ENCODE data around the gene BCL2L13.

The BCL2L13 gene

DNA sequence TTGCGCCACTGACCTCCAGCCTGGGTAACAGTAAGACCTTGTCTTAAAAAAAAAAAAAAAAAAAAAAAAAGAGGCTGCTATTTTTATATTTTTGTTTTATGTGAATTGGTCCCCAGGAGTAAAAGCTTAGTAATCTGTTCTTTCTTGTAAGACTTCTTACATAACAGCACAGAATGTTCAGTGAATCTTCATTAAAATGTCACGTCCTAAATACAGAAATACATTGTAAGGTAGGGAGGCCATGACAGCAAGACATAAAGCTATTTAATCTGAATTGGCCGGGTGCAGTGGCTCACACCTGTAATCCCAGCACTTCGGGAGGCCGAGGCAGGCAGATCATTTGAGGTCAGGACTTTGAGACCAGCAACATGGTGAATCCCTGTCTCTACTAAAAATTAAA is 71.5 kb downstream of the BCL2L13 start:
- H3K4me3 ChIP-seq (ENCODE audit: low read length) = no peak overlapping the region
- no peaks in the 10 kb centered on the region for H3K27me3 ChIP-seq (ENCODE audit: insufficient read depth, low read length)
- peaks cover 9% of the 10 kb centered on the region; the same call in 1 of the 2 replicates for H3K4me1 ChIP-seq (ENCODE audit: insufficient read depth, low read length)
- no peak overlapping the region for H3K27ac ChIP-seq (ENCODE audit: low read depth, low read length)
- 92% methylated on average over 5 of the region's 5 CpGs for WGBS
- H3K36me3 ChIP-seq (ENCODE audit: insufficient read depth, low read length) = peaks cover 10% of the 10 kb centered on the region
- H3K9ac ChIP-seq (ENCODE audit: low read depth, low read length) = no peak overlapping the region
- H3K9me3 ChIP-seq (ENCODE audit: insufficient read depth, low read depth, low read length) = no peaks in the 10 kb centered on the region

DNA sequence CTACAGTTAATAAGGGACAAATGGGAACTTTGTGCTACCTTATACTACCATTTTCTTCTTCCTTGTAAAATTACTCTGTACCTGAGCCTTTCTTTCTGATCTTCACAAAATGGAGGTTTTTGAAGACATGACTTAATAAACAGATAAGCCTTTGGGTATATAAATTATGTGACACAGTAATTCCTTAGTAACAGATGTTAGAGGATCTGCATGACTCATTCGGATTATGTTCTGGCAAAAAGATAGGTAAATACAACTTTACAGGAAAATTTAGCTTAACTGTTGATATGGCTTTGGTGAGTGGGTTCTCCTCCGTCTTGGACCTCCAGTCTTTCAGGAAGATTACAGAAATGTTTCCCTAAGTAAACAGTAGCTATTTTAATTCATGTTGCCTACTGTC is 73.9 kb downstream of the BCL2L13 start:
- H3K36me3 ChIP-seq (ENCODE audit: insufficient read depth, low read length) = peaks cover 6% of the 10 kb centered on the region
- no peak overlapping the region for H3K4me3 ChIP-seq (ENCODE audit: low read length)
- H3K27ac ChIP-seq (ENCODE audit: low read depth, low read length) = no peak overlapping the region

DNA sequence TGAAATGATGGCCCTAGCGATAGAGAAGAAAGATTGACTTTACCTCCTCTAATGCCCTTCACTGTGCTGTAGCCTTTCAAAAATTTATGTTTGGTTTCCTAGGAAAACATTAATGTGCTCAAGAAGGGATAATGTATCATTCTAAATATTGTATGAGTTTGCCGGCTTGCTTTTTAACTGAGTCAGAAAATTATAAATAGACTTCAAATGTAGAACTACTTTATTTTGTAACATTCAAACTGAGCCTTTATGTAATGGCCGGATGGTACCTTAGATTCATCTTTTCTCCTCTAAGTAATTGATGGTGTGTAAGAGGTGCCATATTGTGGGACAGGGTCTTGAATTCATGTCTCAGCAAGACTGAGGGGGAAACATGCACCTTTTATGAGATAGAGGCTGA is 78.0 kb downstream of the BCL2L13 start:
- H3K27ac ChIP-seq (ENCODE audit: low read depth, low read length) = no peak overlapping the region
- no peak overlapping the region for H3K4me3 ChIP-seq (ENCODE audit: low read length)
- 100% methylated on average over 2 of the region's 3 CpGs for WGBS
- H3K36me3 ChIP-seq (ENCODE audit: insufficient read depth, low read length) = no peaks in the 10 kb centered on the region
- no peaks in the 10 kb centered on the region for H3K4me1 ChIP-seq (ENCODE audit: insufficient read depth, low read length)
- H3K9ac ChIP-seq (ENCODE audit: low read depth, low read length) = no peak overlapping the region
- H3K27me3 ChIP-seq (ENCODE audit: insufficient read depth, low read length) = no peaks in the 10 kb centered on the region
- no peaks in the 10 kb centered on the region for H3K9me3 ChIP-seq (ENCODE audit: insufficient read depth, low read depth, low read length)

More for the DNA sequence above, 73.9 kb downstream of the BCL2L13 start:
- Histone ChIP-seq H3K4me1 (ENCODE audit: insufficient read depth, low read length) (no peaks in the 10 kb centered on the region), H3K9me3 (ENCODE audit: insufficient read depth, low read depth, low read length) (no peaks in the 10 kb centered on the region), H3K27me3 (ENCODE audit: insufficient read depth, low read length) (no peaks in the 10 kb centered on the region), H3K9ac (ENCODE audit: low read depth, low read length) (no peak overlapping the region)
- 77% methylated on average over 2 of the region's 2 CpGs for WGBS

DNA sequence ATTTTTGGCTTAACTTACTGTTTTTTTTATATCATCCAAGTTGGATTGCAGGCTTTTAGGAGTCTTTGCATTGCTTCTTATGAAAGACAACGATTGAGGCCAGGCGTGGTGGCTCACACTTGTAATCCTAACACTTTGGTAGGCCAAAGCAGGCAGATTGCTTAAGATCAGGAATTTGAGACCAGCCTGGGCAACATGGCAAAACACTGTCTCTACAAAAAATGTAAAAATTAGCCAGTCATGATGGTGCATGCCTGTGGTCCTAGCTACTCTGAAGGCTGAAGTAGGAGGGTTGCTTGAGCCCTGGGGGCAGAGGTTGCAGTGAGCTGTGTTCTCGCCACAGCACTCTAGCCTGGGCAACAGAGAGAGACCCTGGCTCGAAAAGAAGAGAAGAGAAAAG is 79.2 kb downstream of the BCL2L13 start:
- no peaks in the 10 kb centered on the region for H3K4me1 ChIP-seq (ENCODE audit: insufficient read depth, low read length)
- no peak overlapping the region for H3K27ac ChIP-seq (ENCODE audit: low read depth, low read length)
- WGBS = 92% methylated on average over 4 of the region's 4 CpGs

DNA sequence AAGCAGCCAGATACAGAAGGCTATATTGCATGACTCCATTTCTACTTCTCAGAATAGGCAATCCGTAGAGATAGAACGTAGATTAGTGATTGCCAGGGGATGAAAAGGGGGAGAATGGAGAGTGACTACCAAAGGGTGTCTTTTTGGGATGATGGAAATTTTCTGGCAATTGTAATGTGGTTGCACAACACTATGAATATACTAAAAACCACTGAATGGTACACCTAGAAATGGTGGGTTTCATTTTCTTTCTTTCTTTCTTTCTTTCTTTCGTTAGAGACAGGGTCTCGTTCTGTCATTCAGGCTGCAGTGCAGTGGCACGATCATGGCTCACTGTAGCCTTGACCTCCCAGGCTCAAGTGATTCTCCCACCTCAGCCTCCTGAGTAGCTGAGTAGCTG is 81.4 kb downstream of the BCL2L13 start:
- 0 out of 2 replicates have a peak, but pooled peaks cover 3% of the 10 kb centered on the region for H3K36me3 ChIP-seq (ENCODE audit: insufficient read depth, low read length)
- no peak overlapping the region for H3K27ac ChIP-seq (ENCODE audit: low read depth, low read length)
- 97% methylated on average over 5 of the region's 5 CpGs for WGBS
- no peaks in the 10 kb centered on the region for H3K27me3 ChIP-seq (ENCODE audit: insufficient read depth, low read length)
- no peaks in the 10 kb centered on the region for H3K4me1 ChIP-seq (ENCODE audit: insufficient read depth, low read length)
- H3K9ac ChIP-seq (ENCODE audit: low read depth, low read length) = no peak overlapping the region
- no peaks in the 10 kb centered on the region for H3K9me3 ChIP-seq (ENCODE audit: insufficient read depth, low read depth, low read length)
- no peak overlapping the region for H3K4me3 ChIP-seq (ENCODE audit: low read length)

More for the DNA sequence above, 79.2 kb downstream of the BCL2L13 start:
- Histone ChIP-seq H3K9me3 (ENCODE audit: insufficient read depth, low read depth, low read length) (no peaks in the 10 kb centered on the region), H3K27me3 (ENCODE audit: insufficient read depth, low read length) (no peaks in the 10 kb centered on the region), H3K4me3 (ENCODE audit: low read length) (no peak overlapping the region), H3K9ac (ENCODE audit: low read depth, low read length) (no peak overlapping the region), H3K36me3 (ENCODE audit: insufficient read depth, low read length) (no peaks in the 10 kb centered on the region)

DNA sequence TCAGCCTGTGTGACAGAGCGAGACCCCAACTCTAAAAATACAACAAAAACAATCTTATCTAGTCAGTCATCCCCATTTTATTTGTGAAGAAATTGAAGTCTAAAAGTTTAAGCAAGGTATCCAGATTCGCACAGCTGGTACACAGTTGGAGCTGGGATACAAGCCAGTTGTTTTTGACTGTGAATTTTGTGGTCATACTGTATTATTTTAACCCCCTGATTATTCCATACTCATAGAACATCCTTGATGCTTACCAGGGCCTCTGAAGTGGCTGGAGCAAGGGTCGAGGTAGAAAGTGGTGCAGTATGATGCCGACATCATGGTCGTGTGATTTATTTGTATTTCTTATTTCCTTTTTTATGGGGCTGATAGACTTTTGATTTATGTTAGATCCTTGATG is 85.7 kb downstream of the BCL2L13 start:
- 91% methylated on average over 5 of the region's 5 CpGs for WGBS
- no peaks in the 10 kb centered on the region for H3K9me3 ChIP-seq (ENCODE audit: insufficient read depth, low read depth, low read length)
- H3K27ac ChIP-seq (ENCODE audit: low read depth, low read length) = no peak overlapping the region
- H3K4me3 ChIP-seq (ENCODE audit: low read length) = no peak overlapping the region
- no peak overlapping the region for H3K9ac ChIP-seq (ENCODE audit: low read depth, low read length)
- H3K4me1 ChIP-seq (ENCODE audit: insufficient read depth, low read length) = no peaks in the 10 kb centered on the region
- peaks cover 32% of the 10 kb centered on the region for H3K36me3 ChIP-seq (ENCODE audit: insufficient read depth, low read length)
- no peaks in the 10 kb centered on the region for H3K27me3 ChIP-seq (ENCODE audit: insufficient read depth, low read length)

DNA sequence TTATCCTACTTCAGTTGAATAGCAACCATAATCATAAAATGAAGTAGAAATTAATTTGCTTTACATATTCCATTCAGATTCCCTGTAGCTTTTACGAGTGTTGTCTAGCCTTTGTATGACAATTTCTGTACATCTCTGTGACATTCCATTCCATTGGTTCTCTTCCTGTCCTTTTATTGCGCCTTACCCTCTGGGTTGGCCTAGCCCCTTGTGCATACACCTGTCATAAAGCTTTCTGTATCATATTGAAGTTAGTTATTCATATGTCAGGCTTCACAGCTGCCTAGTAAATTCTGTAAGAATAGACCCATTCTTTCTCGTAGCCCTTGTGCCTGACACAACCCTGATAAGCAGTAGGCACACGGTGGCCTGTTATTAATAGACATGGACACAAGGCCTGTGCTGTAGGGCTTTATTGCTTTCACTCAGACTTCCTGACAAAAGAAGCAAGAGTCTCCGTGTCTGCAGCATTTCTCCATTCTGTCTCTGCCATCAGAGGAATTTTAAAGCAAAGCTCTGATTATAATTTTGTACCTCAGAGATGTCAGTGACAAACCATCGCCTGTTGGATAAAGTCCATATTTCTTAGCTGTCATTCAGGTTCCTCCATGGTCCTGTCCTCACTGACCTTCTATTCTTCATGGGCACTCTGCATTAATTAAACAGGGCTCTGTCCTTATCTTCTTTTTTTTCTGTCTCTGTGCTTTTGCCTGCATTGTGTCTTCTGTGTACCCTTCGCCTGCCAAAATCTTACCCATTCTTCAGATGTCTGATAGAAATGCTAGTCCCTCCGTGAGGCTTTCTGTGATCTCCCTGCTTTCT is 86.3 kb downstream of the BCL2L13 start:
- Histone ChIP-seq H3K4me1 (ENCODE audit: insufficient read depth, low read length) (no peaks in the 10 kb centered on the region), H3K4me3 (ENCODE audit: low read length) (no peak overlapping the region), H3K36me3 (ENCODE audit: insufficient read depth, low read length) (peaks cover 39% of the 10 kb centered on the region), H3K27ac (ENCODE audit: low read depth, low read length) (no peak overlapping the region), H3K9ac (ENCODE audit: low read depth, low read length) (no peak overlapping the region), H3K9me3 (ENCODE audit: insufficient read depth, low read depth, low read length) (no peaks in the 10 kb centered on the region), H3K27me3 (ENCODE audit: insufficient read depth, low read length) (no peaks in the 10 kb centered on the region)
- WGBS = 92% methylated on average over 8 of the region's 8 CpGs

DNA sequence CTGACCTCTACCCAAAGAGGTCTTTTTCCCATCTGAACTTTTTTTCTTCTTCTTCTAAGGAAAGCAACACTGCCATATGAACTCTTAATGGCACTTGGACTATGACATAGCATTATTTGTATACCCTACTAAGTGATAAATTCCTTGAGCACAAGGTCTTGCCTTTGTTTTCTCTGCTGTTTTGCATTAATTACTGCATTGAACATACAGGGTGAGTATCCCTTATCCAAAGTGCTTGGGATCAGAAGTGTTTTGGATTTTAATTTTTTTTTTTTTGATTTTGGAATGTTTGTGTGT is 86.9 kb downstream of the BCL2L13 start:
- Histone ChIP-seq H3K4me3 (ENCODE audit: low read length) (no peak overlapping the region), H3K9ac (ENCODE audit: low read depth, low read length) (no peak overlapping the region), H3K9me3 (ENCODE audit: insufficient read depth, low read depth, low read length) (no peaks in the 10 kb centered on the region), H3K36me3 (ENCODE audit: insufficient read depth, low read length) (peaks cover 44% of the 10 kb centered on the region), H3K4me1 (ENCODE audit: insufficient read depth, low read length) (no peaks in the 10 kb centered on the region), H3K27ac (ENCODE audit: low read depth, low read length) (no peak overlapping the region), H3K27me3 (ENCODE audit: insufficient read depth, low read length) (no peaks in the 10 kb centered on the region)

DNA sequence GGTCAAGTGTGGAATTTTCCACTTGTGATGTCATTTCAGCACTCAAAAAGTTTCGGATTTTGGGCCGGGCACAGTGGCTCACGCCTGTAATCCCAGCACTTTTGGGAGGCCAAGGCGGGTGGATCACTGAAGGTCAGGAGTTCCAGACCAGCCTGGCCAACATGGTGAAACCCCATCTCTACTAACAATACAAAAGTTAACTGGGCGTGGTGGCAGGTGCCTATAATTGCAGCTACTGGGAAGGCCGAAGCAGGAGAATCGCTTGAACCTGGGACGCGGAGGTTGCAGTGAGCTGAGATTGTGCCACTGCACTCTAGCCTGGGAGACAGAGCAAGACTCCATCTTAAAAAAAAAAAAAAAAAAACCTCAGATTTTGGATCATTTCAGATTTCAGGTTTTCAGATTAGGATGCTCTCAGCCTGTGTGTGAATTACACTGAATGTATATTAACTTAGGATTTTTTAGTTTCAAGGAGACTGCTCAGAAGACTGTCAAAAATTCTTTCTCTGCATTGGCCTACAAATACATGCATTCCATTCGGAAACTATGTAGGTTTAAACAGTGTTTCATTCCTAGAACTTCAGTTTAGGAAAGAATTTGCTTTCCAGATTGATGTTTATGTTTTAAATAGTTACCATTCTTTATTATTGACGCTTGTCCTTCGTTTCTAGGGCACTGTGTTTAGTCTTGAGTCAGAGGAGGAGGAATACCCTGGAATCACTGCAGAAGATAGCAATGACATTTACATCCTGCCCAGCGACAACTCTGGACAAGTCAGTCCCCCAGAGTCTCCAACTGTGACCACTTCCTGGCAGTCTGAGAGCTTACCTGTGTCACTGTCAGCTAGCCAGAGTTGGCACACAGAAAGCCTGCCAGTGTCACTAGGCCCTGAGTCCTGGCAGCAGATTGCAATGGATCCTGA is 87.7 kb downstream of the BCL2L13 start:
- no peak overlapping the region for H3K27ac ChIP-seq (ENCODE audit: low read depth, low read length)

DNA sequence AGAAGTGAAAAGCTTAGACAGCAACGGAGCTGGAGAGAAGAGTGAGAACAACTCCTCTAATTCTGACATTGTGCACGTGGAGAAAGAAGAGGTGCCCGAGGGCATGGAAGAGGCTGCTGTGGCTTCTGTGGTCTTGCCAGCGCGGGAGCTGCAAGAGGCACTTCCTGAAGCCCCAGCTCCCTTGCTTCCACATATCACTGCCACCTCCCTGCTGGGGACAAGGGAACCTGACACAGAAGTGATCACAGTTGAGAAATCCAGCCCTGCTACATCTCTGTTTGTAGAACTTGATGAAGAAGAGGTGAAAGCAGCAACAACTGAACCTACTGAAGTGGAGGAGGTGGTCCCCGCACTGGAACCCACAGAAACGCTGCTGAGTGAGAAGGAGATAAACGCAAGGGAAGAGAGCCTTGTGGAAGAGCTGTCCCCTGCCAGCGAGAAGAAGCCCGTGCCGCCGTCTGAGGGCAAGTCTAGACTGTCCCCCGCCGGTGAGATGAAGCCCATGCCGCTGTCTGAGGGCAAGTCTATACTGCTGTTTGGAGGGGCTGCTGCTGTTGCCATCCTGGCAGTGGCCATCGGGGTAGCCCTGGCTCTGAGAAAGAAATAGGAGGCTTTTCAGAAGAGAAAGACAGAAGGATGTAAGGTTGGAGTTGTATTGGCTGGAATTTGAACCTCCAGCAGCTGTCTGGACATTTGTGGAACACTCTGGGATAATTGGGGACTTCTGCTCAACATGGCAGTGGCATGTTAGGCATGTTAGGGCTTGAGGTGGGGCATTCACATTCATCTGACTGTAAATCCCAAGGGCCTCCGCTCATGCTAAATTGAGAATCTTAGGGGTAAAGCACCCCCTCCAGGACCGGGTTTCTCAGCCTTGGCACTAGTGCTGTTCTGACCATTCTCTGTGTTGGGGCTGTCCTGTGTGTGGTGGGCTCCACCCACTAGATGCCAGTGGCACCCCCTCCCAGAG is 88.7 kb downstream of the BCL2L13 start:
- no peaks in the 10 kb centered on the region for H3K4me1 ChIP-seq (ENCODE audit: insufficient read depth, low read length)
- no peaks in the 10 kb centered on the region for H3K9me3 ChIP-seq (ENCODE audit: insufficient read depth, low read depth, low read length)
- H3K9ac ChIP-seq (ENCODE audit: low read depth, low read length) = no peak overlapping the region
- WGBS = 94% methylated on average over 18 of the region's 18 CpGs
- no peak overlapping the region for H3K4me3 ChIP-seq (ENCODE audit: low read length)
- no peaks in the 10 kb centered on the region for H3K27me3 ChIP-seq (ENCODE audit: insufficient read depth, low read length)
- no peak overlapping the region for H3K27ac ChIP-seq (ENCODE audit: low read depth, low read length)
- peaks cover 58% of the 10 kb centered on the region for H3K36me3 ChIP-seq (ENCODE audit: insufficient read depth, low read length)

More for the DNA sequence above, 87.7 kb downstream of the BCL2L13 start:
- Histone ChIP-seq H3K36me3 (ENCODE audit: insufficient read depth, low read length) (peaks cover 50% of the 10 kb centered on the region), H3K9me3 (ENCODE audit: insufficient read depth, low read depth, low read length) (no peaks in the 10 kb centered on the region), H3K27me3 (ENCODE audit: insufficient read depth, low read length) (no peaks in the 10 kb centered on the region), H3K4me1 (ENCODE audit: insufficient read depth, low read length) (no peaks in the 10 kb centered on the region), H3K4me3 (ENCODE audit: low read length) (no peak overlapping the region), H3K9ac (ENCODE audit: low read depth, low read length) (no peak overlapping the region)
- 93% methylated on average over 13 of the region's 13 CpGs for WGBS
